Measurements from ENCODE around the gene TOPBP1. TPM values are rescaled to one million over a fixed set of nuclear protein-coding genes. Genes with fewer than 3 reads are reported as not detected.

TOPBP1 gene
- total RNA-seq, 1 donor from 2014 or later = 22.3 TPM

DNA sequence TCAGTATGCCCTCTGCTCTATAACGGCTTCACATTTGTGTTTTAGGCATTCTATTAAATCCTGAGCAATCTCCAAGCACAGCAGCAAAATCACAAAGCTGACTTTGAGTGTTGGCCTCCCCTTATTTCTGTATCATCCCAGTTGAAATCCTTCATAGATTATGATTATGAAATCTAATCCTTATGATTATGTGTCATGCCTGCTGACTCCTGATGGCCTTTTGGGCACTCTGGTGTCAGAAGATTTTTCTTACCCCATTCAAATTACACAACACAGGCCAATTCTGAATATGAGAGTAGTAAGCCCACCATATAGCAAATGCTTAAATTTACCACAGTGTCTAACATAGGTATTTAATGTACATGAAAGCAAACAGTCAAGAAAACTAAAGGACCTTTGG lies 53.9 kb downstream of the TOPBP1 start:
- H3K27ac Mint-ChIP-seq (ENCODE audit: unreplicated experiment) = no peak overlapping the region
- H3K4me1 Mint-ChIP-seq (ENCODE audit: unreplicated experiment) = peaks cover 12% of the 10 kb centered on the region
- peaks cover 30% of the 10 kb centered on the region for H3K36me3 Mint-ChIP-seq (ENCODE audit: unreplicated experiment)
- H3K9me3 Mint-ChIP-seq (ENCODE audit: unreplicated experiment) = no peaks in the 10 kb centered on the region
- no peak overlapping the region for H3K4me3 Mint-ChIP-seq (ENCODE audit: unreplicated experiment)
- TF ChIP-seq, protein P1, sequence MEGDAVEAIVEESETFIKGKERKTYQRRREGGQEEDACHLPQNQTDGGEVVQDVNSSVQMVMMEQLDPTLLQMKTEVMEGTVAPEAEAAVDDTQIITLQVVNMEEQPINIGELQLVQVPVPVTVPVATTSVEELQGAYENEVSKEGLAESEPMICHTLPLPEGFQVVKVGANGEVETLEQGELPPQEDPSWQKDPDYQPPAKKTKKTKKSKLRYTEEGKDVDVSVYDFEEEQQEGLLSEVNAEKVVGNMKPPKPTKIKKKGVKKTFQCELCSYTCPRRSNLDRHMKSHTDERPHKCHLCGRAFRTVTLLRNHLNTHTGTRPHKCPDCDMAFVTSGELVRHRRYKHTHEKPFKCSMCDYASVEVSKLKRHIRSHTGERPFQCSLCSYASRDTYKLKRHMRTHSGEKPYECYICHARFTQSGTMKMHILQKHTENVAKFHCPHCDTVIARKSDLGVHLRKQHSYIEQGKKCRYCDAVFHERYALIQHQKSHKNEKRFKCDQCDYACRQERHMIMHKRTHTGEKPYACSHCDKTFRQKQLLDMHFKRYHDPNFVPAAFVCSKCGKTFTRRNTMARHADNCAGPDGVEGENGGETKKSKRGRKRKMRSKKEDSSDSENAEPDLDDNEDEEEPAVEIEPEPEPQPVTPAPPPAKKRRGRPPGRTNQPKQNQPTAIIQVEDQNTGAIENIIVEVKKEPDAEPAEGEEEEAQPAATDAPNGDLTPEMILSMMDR (IDR thresholded peaks at IDR 0.05) = no peak
- DNase-seq (ENCODE audit: extremely low spot score, unreplicated experiment) = no peak
- no peaks in the 10 kb centered on the region for H3K27me3 Mint-ChIP-seq (ENCODE audit: unreplicated experiment)

DNA sequence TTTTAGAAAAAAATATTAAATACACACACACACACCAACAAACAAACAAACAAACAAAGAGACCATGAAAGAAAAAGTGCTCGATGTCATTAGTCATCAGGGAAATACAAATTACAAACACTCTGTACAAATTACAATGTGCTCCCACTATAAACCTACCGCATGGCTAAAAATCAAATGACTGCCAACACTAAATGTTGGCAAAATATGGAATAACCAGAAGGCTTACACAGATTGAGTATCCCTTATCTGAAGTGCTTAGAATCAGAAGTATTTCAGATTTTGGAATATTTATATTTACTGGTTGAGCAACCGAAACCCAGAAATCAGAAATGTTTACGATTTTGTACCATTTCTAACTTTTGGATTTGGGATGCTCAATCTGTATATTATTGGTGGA lies 54.8 kb downstream of the TOPBP1 start:
- H3K4me1 Mint-ChIP-seq (ENCODE audit: unreplicated experiment) = peaks cover 12% of the 10 kb centered on the region
- H3K27me3 Mint-ChIP-seq (ENCODE audit: unreplicated experiment) = no peaks in the 10 kb centered on the region
- H3K9me3 Mint-ChIP-seq (ENCODE audit: unreplicated experiment) = no peaks in the 10 kb centered on the region
- TF ChIP-seq, protein P1 (IDR thresholded peaks at IDR 0.05) = no peak
- no peak overlapping the region for H3K27ac Mint-ChIP-seq (ENCODE audit: unreplicated experiment)
- no peak for DNase-seq (ENCODE audit: extremely low spot score, unreplicated experiment)
- H3K36me3 Mint-ChIP-seq (ENCODE audit: unreplicated experiment) = peaks cover 33% of the 10 kb centered on the region
- no peak overlapping the region for H3K4me3 Mint-ChIP-seq (ENCODE audit: unreplicated experiment)

DNA sequence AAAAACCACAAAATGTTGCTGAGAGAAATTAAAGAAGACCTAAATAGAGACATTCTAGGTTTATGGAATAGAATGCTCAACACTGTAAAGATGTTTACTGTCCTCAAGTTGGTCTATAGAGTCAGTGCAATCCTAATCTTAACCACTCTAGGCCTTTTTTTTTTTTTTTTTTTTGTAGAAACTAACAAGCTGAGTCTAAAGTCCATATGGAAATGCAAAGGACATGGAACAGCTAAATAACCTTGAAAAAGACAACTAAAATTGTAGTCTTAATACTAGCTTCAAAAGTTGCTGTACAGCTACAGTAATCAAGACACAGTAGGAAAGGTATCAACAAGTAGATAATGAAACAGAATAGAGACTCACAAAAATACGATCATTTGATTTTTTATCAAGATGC lies 55.4 kb downstream of the TOPBP1 start:
- DNase-seq (ENCODE audit: extremely low spot score, unreplicated experiment) = no peak
- Mint-ChIP-seq H3K9me3 (ENCODE audit: unreplicated experiment) (no peaks in the 10 kb centered on the region), H3K27ac (ENCODE audit: unreplicated experiment) (no peak overlapping the region), H3K36me3 (ENCODE audit: unreplicated experiment) (peaks cover 32% of the 10 kb centered on the region), H3K4me1 (ENCODE audit: unreplicated experiment) (peaks cover 12% of the 10 kb centered on the region), H3K27me3 (ENCODE audit: unreplicated experiment) (no peaks in the 10 kb centered on the region), H3K4me3 (ENCODE audit: unreplicated experiment) (no peak overlapping the region)
- TF ChIP-seq, protein P1 (IDR thresholded peaks at IDR 0.05) = no peak

DNA sequence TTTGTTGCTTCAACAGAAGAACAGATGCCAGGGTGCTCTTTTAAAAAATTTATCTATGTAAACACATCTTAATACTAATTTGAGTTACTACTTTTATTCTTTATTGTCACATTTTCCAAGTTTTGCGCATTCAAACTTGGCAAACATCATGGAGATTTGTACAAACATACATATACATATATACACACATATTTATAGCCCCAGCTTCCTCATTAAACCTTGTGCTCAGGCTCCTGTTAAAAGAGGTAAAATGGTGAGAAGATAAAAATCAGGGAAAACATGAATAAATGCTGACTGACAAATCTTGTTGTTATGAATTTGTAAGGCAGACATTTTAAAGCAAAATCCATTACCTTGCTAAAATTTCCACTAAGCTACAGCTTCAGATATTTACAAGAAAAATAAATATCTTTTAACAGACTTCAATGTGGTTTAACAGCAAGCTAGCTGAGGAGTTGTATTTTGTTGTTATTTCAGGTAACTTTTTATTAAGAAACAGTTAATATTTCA lies 61.1 kb downstream of the TOPBP1 start:
- Mint-ChIP-seq H3K27ac (ENCODE audit: unreplicated experiment) (no peak overlapping the region), H3K36me3 (ENCODE audit: unreplicated experiment) (peaks cover 16% of the 10 kb centered on the region), H3K27me3 (ENCODE audit: unreplicated experiment) (no peaks in the 10 kb centered on the region), H3K4me3 (ENCODE audit: unreplicated experiment) (no peak overlapping the region), H3K9me3 (ENCODE audit: unreplicated experiment) (no peaks in the 10 kb centered on the region), H3K4me1 (ENCODE audit: unreplicated experiment) (no peaks in the 10 kb centered on the region)
- TF ChIP-seq, protein P1 (IDR thresholded peaks at IDR 0.05) = no peak
- DNase-seq (ENCODE audit: extremely low spot score, unreplicated experiment) = no peak

DNA sequence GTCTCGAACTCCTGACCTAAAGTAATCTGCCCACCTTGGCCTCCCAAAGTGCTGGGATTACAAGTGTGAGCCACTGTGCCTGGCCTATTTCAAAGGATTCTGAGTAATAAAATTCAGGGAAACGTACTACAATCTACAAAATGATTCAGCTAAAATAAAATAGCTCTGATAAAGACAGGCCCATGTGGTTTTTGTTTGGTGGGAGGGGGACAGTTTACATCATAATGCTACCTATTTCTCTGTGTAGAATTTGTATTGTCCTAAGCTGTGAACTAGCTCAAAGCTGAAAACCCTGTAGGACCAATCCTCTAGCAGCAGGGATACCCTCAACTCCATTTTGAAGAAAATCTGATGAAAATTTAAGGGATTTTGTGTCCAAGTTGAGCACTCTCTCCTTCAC lies 62.5 kb downstream of the TOPBP1 start:
- Mint-ChIP-seq H3K9me3 (ENCODE audit: unreplicated experiment) (no peaks in the 10 kb centered on the region), H3K4me1 (ENCODE audit: unreplicated experiment) (peaks cover 3% of the 10 kb centered on the region), H3K36me3 (ENCODE audit: unreplicated experiment) (peaks cover 11% of the 10 kb centered on the region), H3K4me3 (ENCODE audit: unreplicated experiment) (no peak overlapping the region), H3K27me3 (ENCODE audit: unreplicated experiment) (no peaks in the 10 kb centered on the region), H3K27ac (ENCODE audit: unreplicated experiment) (no peak overlapping the region)
- TF ChIP-seq, protein P1 (IDR thresholded peaks at IDR 0.05) = no peak
- no peak for DNase-seq (ENCODE audit: extremely low spot score, unreplicated experiment)
